H1 (cell line): ENCODE measurements around the gene TXNDC12.

ENCODE experiments used
- ATF3 ChIP-seq: IDR thresholded peaks from 2 replicates; pipeline ENCODE4 v1.6.1; 2011; ENCODE audit warnings: low read depth, mild to moderate bottlenecking, low read length; ENCODE audit not compliant: insufficient read depth
- BRCA1 ChIP-seq: IDR thresholded peaks from 2 replicates; pipeline ENCODE4 v1.6.1; 2012; ENCODE audit warnings: low read depth, low read length, improper control_type of control experiment
- CHD2 ChIP-seq: IDR thresholded peaks from 2 replicates; pipeline ENCODE4 v1.6.1; 2012; ENCODE audit warnings: low read length, improper control_type of control experiment
- CTCF ChIP-seq, 3 experiments: IDR thresholded peaks; 1 replicate in 2 of 3; 2 replicates in 1 of 3; pipeline versions ENCODE4 v1.5.1 to v1.6.1; 2011; ENCODE audit warnings: low read length in 3 of 3, mild to moderate bottlenecking in 3 of 3, inconsistent platforms in 2 of 3, low read depth in 1 of 3, moderate library complexity in 1 of 3; ENCODE audit not compliant: insufficient read depth in 1 of 3; ENCODE audit errors: control extremely low read depth in 1 of 3
- EP300 ChIP-seq, 2 experiments: IDR thresholded peaks; 1 replicate in 1 of 2; 2 replicates in 1 of 2; pipeline ENCODE4 v1.6.1; 2011 to 2012; ENCODE audit warnings: low read depth in 2 of 2, low read length in 2 of 2, mild to moderate bottlenecking in 2 of 2, borderline replicate concordance in 1 of 2, inconsistent platforms in 1 of 2, moderate library complexity in 1 of 2
- EZH2 ChIP-seq: fragments of 200-600 bp; sonication (generic); IDR thresholded peaks from 2 replicates; pipeline ENCODE4 v1.7.1; 2012; ENCODE audit warnings: low read depth, mild to moderate bottlenecking, moderate library complexity, low read length, inconsistent platforms; ENCODE audit not compliant: severe bottlenecking
- GABPA ChIP-seq: IDR thresholded peaks from 2 replicates; pipeline ENCODE4 v1.6.1; 2011; ENCODE audit warnings: mild to moderate bottlenecking, low read length, moderate library complexity, borderline replicate concordance; ENCODE audit not compliant: insufficient read depth
- MAFK ChIP-seq: IDR thresholded peaks from 2 replicates; pipeline ENCODE4 v1.6.1; 2012; ENCODE audit warnings: low read depth, mild to moderate bottlenecking, improper control_type of control experiment, low read length
- MAX ChIP-seq: IDR thresholded peaks from 2 replicates; pipeline ENCODE4 v1.6.1; 2012; ENCODE audit warnings: inconsistent platforms
- POLR2A ChIP-seq, 2 experiments: IDR thresholded peaks; 1 replicate in 1 of 2; 2 replicates in 1 of 2; pipeline ENCODE4 v1.6.1; 2011; ENCODE audit warnings: low read depth in 2 of 2, low read length in 2 of 2, mild to moderate bottlenecking in 2 of 2; ENCODE audit errors: control extremely low read depth in 1 of 2
- RAD21 ChIP-seq, 2 experiments: IDR thresholded peaks in 1 of 2; conservative IDR thresholded peaks in 1 of 2; 2 replicates each; pipeline ENCODE4 v1.6.1; 2011; ENCODE audit warnings: low read depth in 2 of 2, low read length in 2 of 2, improper control_type of control experiment in 1 of 2, inconsistent platforms in 1 of 2, mild to moderate bottlenecking in 1 of 2, moderate library complexity in 1 of 2
- SIRT6 ChIP-seq: IDR thresholded peaks from one replicate; pipeline ENCODE4 v1.7.1; 2012; ENCODE audit warnings: low read length, inconsistent platforms
- USF2 ChIP-seq: IDR thresholded peaks from 2 replicates; pipeline ENCODE4 v1.6.1; 2011; ENCODE audit warnings: low read length, improper control_type of control experiment

GRCh38 chr1:52022133-52022532 lies 32.9 kb downstream of the TXNDC12 start:
- TF ChIP-seq CTCF (IDR thresholded peaks at IDR 0.05; ENCODE audit: control extremely low read depth in 1 of 3, insufficient read depth in 1 of 3, low read depth in 1 of 3, low read length in 3 of 3) (no peak), GABPA (no peak), MAX (no peak), USF2 (no peak), SIRT6 (no peak), EZH2 (no peak), ATF3 (no peak), EP300 (IDR thresholded peaks at IDR 0.05; ENCODE audit: borderline replicate concordance in 1 of 2, low read depth in 2 of 2, low read length in 2 of 2) (no peak), CHD2 (no peak), POLR2A (IDR thresholded peaks at IDR 0.05; ENCODE audit: control extremely low read depth in 1 of 2, low read depth in 2 of 2, low read length in 2 of 2) (no peak), RAD21 (IDR thresholded peaks at IDR 0.05 in 1 of 2, conservative IDR thresholded peaks at IDR 0.05 in 1 of 2; ENCODE audit: low read depth in 2 of 2, low read length in 2 of 2) (no peak), BRCA1 (no peak), MAFK (no peak)
